Measurements from ENCODE around the gene BPNT1.
"Not testable (repeated sequence)": the region's sequence is repeated elsewhere in the genome, so short reads cannot be mapped to it uniquely, and the experiment has no call there.

Gene BPNT1

DNA sequence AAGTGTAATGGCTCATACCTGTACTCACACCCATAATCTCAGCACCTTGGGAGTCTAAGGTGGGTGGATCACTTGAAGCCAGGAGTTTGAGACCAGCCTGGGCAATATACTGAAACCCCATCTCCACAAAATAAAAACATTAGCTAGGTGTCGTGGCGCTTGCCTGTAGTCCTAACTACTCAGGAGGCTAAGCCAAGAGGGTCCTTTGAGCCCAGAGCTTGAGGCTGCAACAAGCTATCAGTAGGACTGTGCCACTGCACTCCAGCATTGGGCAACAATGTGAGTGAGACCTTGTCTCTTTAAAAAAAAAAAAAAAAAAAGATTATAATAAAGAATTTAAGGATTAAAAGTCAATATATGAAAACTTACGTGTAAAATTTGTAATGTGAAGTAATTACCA, 11.7 kb downstream of the BPNT1 start:
- DNase-seq (ENCODE audit: low read depth), result no peak

- DNase-seq (ENCODE audit: low read depth), result no peak
Measured at GRCh38 chr1:220076861-220077762, 12.5 kb downstream of the BPNT1 start.

- no peak for DNase-seq (ENCODE audit: low read depth)
Measured at GRCh38 chr1:220067269-220068204, 22.1 kb downstream of the BPNT1 start.

DNA sequence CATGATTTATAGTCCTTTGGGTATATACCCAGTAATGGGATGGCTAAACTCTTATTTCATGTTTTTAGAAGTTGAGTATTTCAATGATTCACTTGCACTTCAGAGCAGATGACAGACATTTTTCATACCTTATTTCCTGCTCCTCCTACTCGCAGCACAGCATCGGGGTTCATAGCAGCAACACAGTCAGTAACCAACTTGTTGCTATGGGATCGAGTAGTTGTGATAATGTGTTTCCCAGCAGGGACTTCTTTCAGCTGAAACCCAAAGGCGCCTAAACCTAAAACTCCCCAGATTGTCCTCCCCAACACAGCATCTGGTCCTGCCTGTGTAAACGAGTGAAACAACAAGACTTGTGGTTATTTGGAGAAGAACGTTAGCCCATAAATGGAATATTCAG, 27.0 kb downstream of the BPNT1 start:
- DNase-seq (ENCODE audit: low read depth), result no peak

DNA sequence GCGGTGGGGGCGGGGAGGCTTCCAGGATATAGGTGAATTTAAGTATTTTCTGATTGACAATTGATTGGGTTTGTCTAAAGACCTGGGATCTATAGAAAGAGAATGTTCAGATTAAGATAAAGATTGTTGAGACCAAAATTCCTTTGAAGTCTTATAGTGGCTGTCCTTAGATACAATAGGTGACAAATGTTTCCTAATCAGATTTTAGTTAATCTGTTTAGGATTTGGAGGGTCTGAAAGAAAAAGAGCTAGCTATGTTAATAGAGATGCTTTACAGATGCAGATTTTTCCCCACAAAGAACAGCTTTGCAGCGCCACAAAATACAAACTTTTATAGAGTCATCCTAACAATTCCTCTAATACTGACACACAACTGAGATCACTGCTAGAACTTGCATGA, 28.7 kb downstream of the BPNT1 start:
- no peak for DNase-seq (ENCODE audit: low read depth)

DNA sequence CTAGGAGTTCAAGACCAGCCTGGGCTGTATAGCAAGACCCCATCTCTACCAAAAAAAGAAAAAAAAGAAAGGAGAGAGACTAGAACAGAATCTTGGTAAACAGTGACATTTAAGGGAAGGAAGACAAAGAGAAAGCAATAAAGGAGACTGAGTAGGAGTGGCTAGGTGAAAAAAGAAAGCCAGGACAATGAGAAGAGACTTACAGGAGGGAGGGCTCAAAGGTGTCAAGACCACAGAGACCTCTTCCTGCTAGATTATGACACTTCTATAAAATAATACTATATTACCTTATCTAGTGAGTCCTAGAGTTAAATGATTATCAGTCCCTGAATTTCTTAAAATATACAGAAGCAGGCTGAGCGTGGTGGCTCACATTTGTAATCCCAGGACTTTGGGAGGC, 33.2 kb downstream of the BPNT1 start:
- no peak for DNase-seq (ENCODE audit: low read depth)

DNA sequence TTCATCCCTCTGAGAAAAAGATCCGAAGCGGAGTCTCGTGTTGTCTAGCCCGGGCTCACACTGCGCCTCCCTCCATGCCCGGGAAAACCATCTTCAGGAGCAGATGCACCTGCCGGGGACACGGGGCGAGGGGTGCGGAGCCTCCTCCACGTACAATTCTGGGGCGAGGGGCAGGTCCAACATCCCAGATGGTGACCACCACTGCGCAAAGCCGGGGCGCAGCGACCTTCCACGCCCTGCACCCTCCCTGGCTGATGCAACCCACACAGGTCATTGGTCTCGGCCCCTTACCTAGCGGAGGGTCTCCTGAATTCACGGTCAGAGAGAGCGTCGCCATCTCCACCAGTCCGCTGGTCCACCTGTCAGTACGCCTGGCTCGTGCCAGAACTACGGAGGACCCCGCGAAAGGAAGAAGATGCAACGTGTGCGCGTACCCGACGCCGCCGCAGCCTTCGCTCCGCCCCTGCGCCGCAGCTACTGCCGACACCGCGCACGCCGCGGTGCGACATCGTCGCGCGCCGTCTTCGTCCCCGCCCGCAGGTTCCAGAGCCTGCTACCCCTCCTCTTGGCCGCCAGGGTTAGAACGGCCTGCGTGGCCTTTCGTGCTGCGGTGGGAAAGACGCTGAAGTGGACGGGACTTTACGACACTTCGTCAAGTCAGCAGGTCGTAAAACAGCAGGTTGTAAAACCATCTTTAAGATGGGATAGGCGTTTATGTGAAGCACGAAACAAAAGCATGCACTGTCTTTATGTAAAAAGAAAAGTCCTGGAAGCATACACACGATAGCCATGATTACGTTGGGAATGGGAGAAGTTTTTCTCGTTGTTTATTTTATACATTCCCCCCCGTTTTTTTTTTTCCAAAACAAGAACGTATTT, 43.3 kb downstream of the BPNT1 start, which contains the start of gene EPRS1:
Gene EPRS1 (minus strand): TSS at position 454 of the 879 bp plus-strand sequence. CDS start 117 bp downstream, at position 337.
- peak; percentile 91 for DNase-seq (ENCODE audit: low read depth)

GRCh38 chr1:220045356-220046051, 44.1 kb downstream of the BPNT1 start:
- no peak for DNase-seq (ENCODE audit: low read depth)

DNA sequence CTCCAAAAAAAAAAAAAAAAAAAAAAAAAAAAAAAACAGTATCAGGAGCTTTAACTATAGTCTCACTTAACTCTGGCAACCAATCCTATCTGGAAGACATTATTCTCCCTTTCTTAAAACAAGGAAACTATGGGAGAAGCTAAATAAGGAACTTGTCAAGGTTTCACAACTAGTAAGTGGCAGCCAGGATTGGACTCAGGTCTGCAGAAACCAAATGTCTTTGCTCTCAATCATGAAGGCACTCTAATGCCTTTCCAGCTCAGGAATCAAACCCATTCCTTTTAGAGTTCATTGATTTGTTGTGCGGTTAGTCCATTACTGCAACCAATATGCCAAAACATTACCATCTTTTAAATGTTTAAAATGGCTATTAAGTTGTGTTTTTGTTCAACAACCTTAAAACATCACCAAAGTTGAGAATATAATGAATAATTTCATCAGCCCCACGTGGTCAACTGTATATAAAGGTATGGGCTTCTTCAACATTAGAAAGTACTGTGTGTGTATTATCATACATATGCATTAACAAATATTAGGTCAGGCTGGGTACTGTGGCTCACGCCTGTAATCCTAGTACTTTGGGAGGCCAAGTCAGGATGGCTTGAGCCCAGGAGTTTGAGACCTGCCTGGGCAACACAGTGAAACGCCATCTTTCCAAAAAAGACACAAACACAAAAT, 44.8 kb downstream of the BPNT1 start:
- DNase-seq (ENCODE audit: low read depth), result no peak

DNA sequence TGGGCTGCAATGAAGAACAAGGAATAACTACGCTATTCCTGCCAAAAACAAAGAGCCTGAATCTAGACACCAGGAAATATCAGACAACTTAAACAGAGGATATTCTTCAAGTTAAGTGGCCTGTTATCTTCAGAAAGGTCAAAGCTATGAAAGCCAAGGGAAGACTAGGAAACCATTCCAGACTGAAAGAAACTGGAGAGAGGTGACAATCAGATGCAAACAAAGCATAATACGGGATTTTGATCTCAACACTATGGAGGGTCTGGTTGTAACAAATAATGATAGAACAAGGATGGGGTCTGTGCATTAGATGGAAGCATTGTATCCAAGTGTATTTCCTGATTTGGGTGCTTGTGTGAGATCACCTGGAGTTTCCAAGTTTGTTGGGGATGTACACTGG, 45.9 kb downstream of the BPNT1 start:
- DNase-seq (ENCODE audit: low read depth), result no peak

DNA sequence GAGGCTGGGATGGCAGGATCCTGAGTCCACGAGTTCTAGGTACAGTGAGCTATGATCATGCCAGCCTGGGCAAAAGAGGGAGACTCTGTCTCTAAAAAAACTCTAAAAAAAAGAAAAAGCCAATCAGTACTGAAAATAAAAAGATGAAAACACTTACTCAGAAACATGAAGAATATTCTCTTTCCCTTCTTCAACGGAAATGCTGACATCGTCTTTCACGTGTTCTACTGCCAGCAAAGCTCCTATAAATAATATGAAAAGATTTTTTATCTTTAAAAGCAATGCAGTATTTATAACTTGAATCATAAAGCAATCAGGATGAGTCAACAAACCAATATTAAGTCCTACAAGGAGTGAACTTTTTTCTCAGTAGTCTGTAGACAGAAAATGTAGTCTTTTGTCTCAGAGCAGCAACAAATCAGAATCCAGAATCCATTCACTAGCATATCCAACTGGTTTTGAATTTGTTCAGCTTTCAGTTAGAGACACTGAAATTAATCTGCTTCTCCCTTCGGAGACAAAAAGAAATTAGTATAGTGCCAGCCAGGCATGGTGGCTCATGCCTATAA, 49.5 kb downstream of the BPNT1 start:
- DNase-seq (ENCODE audit: low read depth), result no peak

DNA sequence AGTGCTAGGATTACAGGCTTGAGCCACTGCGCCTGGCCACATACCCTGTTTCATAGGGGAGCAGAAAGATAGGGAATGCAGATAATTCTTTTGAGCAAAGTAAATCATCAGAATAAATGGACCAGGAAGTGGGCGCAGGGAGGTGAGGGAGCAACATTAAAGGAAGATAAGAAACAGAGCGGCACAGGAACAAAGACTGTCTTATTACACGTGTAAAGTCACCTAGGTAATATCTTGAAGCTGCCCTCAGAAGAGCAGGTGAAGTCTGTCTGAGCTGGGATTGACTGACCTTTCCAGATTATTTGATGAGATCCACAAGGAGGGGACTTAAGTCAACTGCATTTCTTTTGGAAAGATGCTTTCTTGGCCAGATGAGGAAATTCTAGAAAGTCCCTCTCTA, 50.9 kb downstream of the BPNT1 start:
- no peak for DNase-seq (ENCODE audit: low read depth)

DNA sequence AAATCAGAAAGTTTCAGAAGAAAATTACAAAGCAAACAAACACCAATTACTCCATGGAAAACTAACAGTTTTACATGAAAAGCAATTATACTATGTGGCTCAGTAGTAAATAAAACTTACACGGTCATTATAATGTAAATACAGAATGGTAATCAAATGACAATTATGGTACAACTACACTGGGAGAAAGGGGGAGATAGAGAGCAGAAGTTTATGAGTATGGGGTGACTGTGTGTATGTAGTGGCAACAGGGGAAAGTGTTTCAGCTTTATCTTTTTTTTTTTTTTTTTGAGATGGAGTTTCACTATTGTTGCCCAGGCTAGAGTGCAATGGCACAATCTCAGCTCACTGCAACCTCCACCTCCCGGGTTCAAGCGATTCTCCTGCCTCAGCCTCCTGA, 51.8 kb downstream of the BPNT1 start:
- DNase-seq (ENCODE audit: low read depth), result not testable (repeated sequence)

GRCh38 chr1:220032911-220033310, 56.7 kb downstream of the BPNT1 start:
- DNase-seq (ENCODE audit: low read depth), result no peak

- no peak for DNase-seq (ENCODE audit: low read depth)
Measured at GRCh38 chr1:220031287-220031686, 58.3 kb downstream of the BPNT1 start.

- DNase-seq (ENCODE audit: low read depth), result no peak
Measured at GRCh38 chr1:220028346-220028895, 61.2 kb downstream of the BPNT1 start.

GRCh38 chr1:220019071-220019470, 70.5 kb downstream of the BPNT1 start:
- DNase-seq (ENCODE audit: low read depth), result no peak

DNA sequence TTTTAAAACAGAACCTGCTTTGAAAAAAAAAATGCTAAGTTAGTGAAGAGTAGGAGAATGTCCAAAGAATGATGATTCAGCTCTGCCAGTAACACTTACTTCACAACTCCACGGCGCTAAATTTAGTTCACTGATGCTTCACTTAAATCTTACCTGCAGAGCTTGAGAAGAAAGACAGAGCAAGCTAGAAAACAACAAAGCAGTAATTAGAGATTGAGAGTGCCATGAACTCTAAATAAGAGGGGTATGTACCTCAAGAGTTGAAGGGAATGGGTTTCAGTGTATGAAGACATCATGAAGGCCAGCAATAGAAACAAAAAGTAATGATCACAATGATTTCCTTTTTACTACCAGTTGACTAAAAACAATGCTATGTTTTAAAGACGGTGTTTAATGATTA, 76.1 kb downstream of the BPNT1 start:
- DNase-seq (ENCODE audit: low read depth), result peak; percentile 8

GRCh38 chr1:220012259-220012658, 77.3 kb downstream of the BPNT1 start:
- DNase-seq (ENCODE audit: low read depth), result no peak

GRCh38 chr1:220011620-220012019, 78.0 kb downstream of the BPNT1 start:
- no peak for DNase-seq (ENCODE audit: low read depth)
